ENCODE measurements around the gene AMOT.

GRCh38 chrX:112799425-112799824, 41.2 kb downstream of the AMOT start:
- TF ChIP-seq CTCF (IDR thresholded peaks at IDR 0.05) (no peak), POLR2A (IDR thresholded peaks at IDR 0.05) (no peak), EP300 (IDR thresholded peaks at IDR 0.05; ENCODE audit: low read depth) (no peak), POLR2AphosphoS5 (IDR thresholded peaks at IDR 0.05) (no peak)
